ENCODE results near the gene RNF133. TPM values are rescaled to one million over a fixed set of nuclear protein-coding genes. Genes with fewer than 3 reads are reported as not detected.

The RNF133 gene
- total and polyA plus RNA-seq, 9 of the 15 experiments (the other 6 are each of a cell fraction or from before 2014, with no cell fraction given), result not detected

DNA sequence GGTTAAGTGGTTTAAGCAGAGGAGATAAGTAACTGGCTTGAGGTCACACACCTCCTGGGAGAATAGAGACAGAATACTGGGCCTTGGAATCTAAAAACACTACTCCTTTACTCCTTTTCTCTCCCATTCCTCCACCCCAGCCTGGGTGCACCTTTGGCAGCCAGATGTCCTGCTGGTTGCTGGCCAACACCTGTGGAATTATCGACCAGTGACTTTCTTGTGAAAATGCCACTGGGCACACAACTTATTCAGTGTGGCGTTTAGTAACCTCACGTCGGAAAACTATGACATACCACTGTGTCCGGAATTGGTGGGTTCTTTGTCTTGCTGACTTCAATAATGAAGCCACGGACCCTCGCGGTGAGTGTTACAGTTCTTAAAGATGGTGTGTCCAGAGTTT is 26.4 kb downstream of the RNF133 start:
- Histone ChIP-seq H3K4me3 (no peak overlapping the region), H3K4me2 (ENCODE audit: insufficient read depth, low read length) (no peak overlapping the region), H3K36me3 (ENCODE audit: control insufficient read depth, insufficient read depth, low read length) (no peaks in the 10 kb centered on the region), H3K4me1 (replicated peaks in 1 of 2; ENCODE audit: control insufficient read depth in 2 of 2, insufficient read depth in 2 of 2, low read length in 2 of 2) (no peaks in the 10 kb centered on the region), H3K27ac (ENCODE audit: extremely low read depth, low read depth, low read length) (no peak overlapping the region), H4K20me1 (replicated peaks; ENCODE audit: control insufficient read depth, insufficient read depth, low read length) (no peaks in the 10 kb centered on the region), H2AFZ (ENCODE audit: low read depth, low read length) (no peak overlapping the region), H3K9me3 (replicated peaks; ENCODE audit: control insufficient read depth, insufficient read depth, low read depth, low read length) (no peaks in the 10 kb centered on the region), H3K79me2 (ENCODE audit: control insufficient read depth, insufficient read depth, low read length) (no peaks in the 10 kb centered on the region), H3K9me1 (ENCODE audit: control insufficient read depth, insufficient read depth, low read length) (no peaks in the 10 kb centered on the region), H3K27me3 (ENCODE audit: control insufficient read depth in 2 of 2, insufficient read depth in 2 of 2, low read length in 2 of 2) (no peaks in the 10 kb centered on the region), H3K9ac (ENCODE audit: insufficient read depth in 1 of 2, low read depth in 2 of 2, low read length in 2 of 2) (no peak overlapping the region)
- ATAC-seq (no peak), DNase-seq (ENCODE audit: extremely low read depth in 1 of 4, low spot score in 3 of 4) (no peak), FAIRE-seq (no peak)
- in situ Hi-C loops (cut with MboI), result no loop called here
- WGBS (ENCODE audit: insufficient coverage, low coverage, missing lambda C conversion rate), result 0% methylated on average over 8 of the region's 8 CpGs
- TF ChIP-seq MED1 (CRISPR knock-in tag; IDR thresholded peaks at IDR 0.05; ENCODE audit: borderline replicate concordance) (no peak), PHB2 (IDR thresholded peaks at IDR 0.05; ENCODE audit: low read depth) (no peak)
- TF ChIP-seq, protein P1, sequence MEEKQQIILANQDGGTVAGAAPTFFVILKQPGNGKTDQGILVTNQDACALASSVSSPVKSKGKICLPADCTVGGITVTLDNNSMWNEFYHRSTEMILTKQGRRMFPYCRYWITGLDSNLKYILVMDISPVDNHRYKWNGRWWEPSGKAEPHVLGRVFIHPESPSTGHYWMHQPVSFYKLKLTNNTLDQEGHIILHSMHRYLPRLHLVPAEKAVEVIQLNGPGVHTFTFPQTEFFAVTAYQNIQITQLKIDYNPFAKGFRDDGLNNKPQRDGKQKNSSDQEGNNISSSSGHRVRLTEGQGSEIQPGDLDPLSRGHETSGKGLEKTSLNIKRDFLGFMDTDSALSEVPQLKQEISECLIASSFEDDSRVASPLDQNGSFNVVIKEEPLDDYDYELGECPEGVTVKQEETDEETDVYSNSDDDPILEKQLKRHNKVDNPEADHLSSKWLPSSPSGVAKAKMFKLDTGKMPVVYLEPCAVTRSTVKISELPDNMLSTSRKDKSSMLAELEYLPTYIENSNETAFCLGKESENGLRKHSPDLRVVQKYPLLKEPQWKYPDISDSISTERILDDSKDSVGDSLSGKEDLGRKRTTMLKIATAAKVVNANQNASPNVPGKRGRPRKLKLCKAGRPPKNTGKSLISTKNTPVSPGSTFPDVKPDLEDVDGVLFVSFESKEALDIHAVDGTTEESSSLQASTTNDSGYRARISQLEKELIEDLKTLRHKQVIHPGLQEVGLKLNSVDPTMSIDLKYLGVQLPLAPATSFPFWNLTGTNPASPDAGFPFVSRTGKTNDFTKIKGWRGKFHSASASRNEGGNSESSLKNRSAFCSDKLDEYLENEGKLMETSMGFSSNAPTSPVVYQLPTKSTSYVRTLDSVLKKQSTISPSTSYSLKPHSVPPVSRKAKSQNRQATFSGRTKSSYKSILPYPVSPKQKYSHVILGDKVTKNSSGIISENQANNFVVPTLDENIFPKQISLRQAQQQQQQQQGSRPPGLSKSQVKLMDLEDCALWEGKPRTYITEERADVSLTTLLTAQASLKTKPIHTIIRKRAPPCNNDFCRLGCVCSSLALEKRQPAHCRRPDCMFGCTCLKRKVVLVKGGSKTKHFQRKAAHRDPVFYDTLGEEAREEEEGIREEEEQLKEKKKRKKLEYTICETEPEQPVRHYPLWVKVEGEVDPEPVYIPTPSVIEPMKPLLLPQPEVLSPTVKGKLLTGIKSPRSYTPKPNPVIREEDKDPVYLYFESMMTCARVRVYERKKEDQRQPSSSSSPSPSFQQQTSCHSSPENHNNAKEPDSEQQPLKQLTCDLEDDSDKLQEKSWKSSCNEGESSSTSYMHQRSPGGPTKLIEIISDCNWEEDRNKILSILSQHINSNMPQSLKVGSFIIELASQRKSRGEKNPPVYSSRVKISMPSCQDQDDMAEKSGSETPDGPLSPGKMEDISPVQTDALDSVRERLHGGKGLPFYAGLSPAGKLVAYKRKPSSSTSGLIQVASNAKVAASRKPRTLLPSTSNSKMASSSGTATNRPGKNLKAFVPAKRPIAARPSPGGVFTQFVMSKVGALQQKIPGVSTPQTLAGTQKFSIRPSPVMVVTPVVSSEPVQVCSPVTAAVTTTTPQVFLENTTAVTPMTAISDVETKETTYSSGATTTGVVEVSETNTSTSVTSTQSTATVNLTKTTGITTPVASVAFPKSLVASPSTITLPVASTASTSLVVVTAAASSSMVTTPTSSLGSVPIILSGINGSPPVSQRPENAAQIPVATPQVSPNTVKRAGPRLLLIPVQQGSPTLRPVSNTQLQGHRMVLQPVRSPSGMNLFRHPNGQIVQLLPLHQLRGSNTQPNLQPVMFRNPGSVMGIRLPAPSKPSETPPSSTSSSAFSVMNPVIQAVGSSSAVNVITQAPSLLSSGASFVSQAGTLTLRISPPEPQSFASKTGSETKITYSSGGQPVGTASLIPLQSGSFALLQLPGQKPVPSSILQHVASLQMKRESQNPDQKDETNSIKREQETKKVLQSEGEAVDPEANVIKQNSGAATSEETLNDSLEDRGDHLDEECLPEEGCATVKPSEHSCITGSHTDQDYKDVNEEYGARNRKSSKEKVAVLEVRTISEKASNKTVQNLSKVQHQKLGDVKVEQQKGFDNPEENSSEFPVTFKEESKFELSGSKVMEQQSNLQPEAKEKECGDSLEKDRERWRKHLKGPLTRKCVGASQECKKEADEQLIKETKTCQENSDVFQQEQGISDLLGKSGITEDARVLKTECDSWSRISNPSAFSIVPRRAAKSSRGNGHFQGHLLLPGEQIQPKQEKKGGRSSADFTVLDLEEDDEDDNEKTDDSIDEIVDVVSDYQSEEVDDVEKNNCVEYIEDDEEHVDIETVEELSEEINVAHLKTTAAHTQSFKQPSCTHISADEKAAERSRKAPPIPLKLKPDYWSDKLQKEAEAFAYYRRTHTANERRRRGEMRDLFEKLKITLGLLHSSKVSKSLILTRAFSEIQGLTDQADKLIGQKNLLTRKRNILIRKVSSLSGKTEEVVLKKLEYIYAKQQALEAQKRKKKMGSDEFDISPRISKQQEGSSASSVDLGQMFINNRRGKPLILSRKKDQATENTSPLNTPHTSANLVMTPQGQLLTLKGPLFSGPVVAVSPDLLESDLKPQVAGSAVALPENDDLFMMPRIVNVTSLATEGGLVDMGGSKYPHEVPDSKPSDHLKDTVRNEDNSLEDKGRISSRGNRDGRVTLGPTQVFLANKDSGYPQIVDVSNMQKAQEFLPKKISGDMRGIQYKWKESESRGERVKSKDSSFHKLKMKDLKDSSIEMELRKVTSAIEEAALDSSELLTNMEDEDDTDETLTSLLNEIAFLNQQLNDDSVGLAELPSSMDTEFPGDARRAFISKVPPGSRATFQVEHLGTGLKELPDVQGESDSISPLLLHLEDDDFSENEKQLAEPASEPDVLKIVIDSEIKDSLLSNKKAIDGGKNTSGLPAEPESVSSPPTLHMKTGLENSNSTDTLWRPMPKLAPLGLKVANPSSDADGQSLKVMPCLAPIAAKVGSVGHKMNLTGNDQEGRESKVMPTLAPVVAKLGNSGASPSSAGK (IDR thresholded peaks at IDR 0.05), result no peak
- ChIA-PET CTCF (ENCODE audit: low intra/inter-chr PET ratio) (no interaction called here), POLR2A (no interaction called here)
- intact Hi-C loops (cut with micrococcal nuclease), result no loop called here
- BruUV-seq (replicated peaks), result no TSS peak

All from K562 (cell line).